GM06990 (cell line): Measurements from ENCODE around the gene JAML.

ENCODE experiments used
- DNase-seq: peaks from one replicate; pipeline ENCODE4 v3.0.0-alpha.2; 2011; ENCODE audit not compliant: insufficient read length; ENCODE audit errors: extremely low read depth
- H3K27me3 ChIP-seq: replicated peaks from 2 replicates; pipeline ENCODE4 v1.6.0; 2011; ENCODE audit warnings: low read length; ENCODE audit not compliant: control insufficient read depth, insufficient read depth
- H3K36me3 ChIP-seq: 2 replicates; pipeline ENCODE4 v1.5.1; 2011; ENCODE audit warnings: low read length; ENCODE audit not compliant: control insufficient read depth, insufficient read depth
- H3K4me3 ChIP-seq: replicated peaks from 2 replicates; pipeline ENCODE4 v1.5.1; 2011; ENCODE audit warnings: low read depth, mild to moderate bottlenecking, control low read depth, low read length
- TF ChIP-seq, protein P1 (sequence below): IDR thresholded peaks from 2 replicates; pipeline ENCODE4 v1.5.1; 2011; ENCODE audit warnings: low read length, control low read depth, mild to moderate bottlenecking, inconsistent platforms; ENCODE audit not compliant: insufficient read depth, poor library complexity, severe bottlenecking

JAML gene

DNA sequence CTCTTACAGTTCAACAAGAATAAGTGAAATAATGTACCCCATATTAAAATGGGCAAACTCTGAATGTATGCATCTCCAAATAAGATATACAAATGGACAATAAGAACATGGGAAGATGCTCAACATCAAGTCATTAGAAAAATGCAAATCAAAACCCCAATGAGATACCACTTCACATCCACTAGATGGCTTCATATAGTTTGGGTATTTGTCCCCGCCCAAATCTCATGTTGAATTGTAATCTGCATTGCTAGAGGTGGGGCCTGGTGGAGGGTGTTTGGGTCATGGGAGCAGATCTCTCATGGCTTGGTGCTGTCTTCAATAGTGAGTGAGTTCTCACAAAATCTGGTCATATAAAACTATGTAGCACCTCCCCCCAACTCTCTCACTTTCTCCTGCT is 33.6 kb upstream of the JAML start:
- Histone ChIP-seq H3K4me3 (no peak overlapping the region), H3K27me3 (no peaks in the 10 kb centered on the region), H3K36me3 (no peaks in the 10 kb centered on the region)
- TF ChIP-seq, protein P1, sequence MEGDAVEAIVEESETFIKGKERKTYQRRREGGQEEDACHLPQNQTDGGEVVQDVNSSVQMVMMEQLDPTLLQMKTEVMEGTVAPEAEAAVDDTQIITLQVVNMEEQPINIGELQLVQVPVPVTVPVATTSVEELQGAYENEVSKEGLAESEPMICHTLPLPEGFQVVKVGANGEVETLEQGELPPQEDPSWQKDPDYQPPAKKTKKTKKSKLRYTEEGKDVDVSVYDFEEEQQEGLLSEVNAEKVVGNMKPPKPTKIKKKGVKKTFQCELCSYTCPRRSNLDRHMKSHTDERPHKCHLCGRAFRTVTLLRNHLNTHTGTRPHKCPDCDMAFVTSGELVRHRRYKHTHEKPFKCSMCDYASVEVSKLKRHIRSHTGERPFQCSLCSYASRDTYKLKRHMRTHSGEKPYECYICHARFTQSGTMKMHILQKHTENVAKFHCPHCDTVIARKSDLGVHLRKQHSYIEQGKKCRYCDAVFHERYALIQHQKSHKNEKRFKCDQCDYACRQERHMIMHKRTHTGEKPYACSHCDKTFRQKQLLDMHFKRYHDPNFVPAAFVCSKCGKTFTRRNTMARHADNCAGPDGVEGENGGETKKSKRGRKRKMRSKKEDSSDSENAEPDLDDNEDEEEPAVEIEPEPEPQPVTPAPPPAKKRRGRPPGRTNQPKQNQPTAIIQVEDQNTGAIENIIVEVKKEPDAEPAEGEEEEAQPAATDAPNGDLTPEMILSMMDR, result no peak
- no peak for DNase-seq

DNA sequence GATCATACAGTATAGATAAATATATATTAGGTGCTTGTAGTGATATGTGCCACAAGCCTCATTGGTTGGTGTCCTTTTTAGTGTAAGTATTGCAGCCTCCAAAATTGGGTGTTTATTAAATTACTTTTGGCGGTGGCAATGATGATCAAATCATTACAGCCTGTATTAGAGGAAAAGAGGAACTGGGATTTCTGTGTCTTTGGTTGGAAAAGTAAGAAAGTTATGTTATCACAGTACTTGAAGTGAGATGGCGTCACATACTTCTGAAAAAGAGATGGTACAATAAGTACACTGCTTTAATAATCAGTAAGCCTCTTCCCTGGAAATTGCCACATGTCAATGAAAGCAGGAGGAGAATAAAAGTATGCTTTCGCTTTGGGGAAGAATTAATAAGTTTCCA is 27.9 kb upstream of the JAML start:
- no peaks in the 10 kb centered on the region for H3K27me3 ChIP-seq
- no peak for DNase-seq
- TF ChIP-seq, protein P1, result no peak
- H3K36me3 ChIP-seq, result no peaks in the 10 kb centered on the region
- peak overlapping the region; percentile 78 for H3K4me3 ChIP-seq

DNA sequence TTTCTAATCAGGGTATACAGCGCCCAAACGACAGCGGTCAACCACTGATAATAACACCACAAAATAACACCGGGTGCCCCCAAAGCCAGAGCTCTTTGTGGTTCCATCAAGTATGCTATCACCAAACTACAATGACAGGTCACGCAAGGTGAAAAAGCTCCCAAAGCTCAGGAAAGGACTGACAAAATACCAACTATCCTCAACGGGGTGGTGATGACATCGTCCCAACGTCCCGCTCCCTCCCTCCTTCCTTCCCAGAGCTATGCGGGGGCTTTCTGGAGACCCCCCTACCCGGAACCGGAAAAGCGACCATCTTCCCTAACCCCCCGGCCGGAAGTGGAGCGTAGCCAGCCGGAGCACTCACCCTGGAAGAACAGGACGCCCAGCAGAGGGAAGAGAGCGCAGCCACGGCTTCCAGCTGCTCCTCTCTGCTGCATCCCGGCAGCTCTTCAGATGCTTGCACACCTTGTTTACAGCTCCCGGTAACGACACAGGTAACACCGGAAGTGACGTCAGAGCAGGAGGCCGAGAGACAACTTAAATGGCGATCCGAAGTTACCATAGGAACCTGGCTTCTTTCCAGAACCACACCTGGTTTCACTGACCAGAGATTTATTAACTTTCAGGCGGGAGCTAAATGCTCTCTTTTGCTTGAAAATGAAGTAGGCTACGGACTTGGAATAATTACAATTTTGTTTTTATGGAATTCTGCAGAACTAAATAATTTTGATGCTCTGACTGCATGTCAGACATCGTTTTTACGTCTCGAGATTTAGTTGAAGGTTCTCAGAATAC is 27.2 kb upstream of the JAML start, which contains the start of gene MPZL3:
Gene MPZL3, minus strand, starts transcription at position 508 of the 795 bp plus-strand sequence. Its CDS starts 71 bp downstream, at position 437.
- Histone ChIP-seq H3K36me3 (no peaks in the 10 kb centered on the region), H3K27me3 (no peaks in the 10 kb centered on the region), H3K4me3 (peak within 1 kb of the TSS; percentile 78)
- peak; percentile 91 for DNase-seq
- TF ChIP-seq, protein P1, result no peak

DNA sequence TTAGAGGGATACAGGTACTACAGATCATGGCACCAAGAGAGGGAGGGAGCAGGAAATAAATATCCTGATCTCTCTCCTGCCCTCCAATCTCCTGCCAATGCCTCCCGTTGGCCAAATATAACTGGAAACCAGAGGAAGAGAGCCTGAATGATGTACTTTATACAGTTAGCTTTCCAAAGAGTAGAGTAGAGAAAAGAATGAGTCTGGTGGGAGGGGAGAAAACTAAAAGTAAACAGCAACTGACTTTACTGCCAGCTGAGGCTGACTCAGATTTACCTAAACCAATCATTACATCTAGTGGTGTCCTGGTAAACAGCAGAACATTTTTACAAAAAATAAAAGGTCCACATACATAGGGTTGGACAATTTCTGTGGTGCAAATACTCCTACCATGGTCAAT is 22.2 kb upstream of the JAML start:
- TF ChIP-seq, protein P1, result no peak
- H3K27me3 ChIP-seq, result no peaks in the 10 kb centered on the region
- no peak for DNase-seq
- no peak overlapping the region for H3K4me3 ChIP-seq
- H3K36me3 ChIP-seq, result no peaks in the 10 kb centered on the region

DNA sequence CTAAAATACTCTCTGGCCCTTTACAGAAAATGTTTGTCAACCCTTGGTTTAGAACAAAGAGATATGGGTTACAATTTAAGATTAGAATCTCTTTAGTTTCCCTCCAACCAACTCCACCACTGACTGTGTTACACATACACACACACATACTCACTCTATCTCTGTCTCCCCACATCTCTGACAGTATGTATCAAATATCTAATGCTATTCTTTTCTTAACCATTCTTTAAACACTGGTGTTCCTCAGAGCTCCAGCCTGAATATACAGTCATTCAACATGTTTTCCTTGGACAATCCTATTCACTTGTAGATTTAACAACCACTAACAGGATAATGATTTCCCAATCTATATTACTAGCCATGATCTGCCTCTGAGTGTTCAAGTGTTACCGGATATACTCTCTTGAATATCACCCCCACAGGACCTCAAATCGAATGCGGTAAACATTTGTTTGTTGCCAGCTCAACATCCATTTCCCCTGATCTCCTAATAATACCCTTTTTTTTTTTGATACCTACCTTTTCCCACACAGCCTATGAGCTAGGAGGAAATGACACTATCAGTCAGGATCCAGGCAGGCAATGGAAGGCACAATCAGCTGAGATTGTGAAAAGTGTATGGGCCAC is 21.2 kb upstream of the JAML start:
- Histone ChIP-seq H3K4me3 (no peak overlapping the region), H3K27me3 (no peaks in the 10 kb centered on the region), H3K36me3 (no peaks in the 10 kb centered on the region)
- no peak for DNase-seq
- TF ChIP-seq, protein P1, result no peak
